Sciatic nerve (tissue), 2 donors: Measurements from ENCODE around the gene PRR18. TPM values are rescaled to one million over a fixed set of nuclear protein-coding genes. Genes with fewer than 3 reads are reported as not detected.

Experiments used
- ATAC-seq: fragments of 200-7000 bp; cut with Tn5 transposase; one replicate; pipeline ENCODE4 v1.9.1; 2020; ENCODE audit warnings: mild to moderate bottlenecking, moderate library complexity
- DNase-seq: peaks from one replicate; pipeline ENCODE4 v3.0.0-alpha.2; 2020; ENCODE audit warnings: low spot score
- intact Hi-C: fragments of 100-400 bp; cut with DNase I; formaldehyde crosslinking; loops from one replicate; pipeline ENCODE4 v1.14.2; 2022
- total RNA-seq: library from RNA; stranded (reverse); fragmentation: NEBNext Ultra II Directional; extraction: Animal tissue kit (Norgen Biotek cat#: 25700); gene quantifications from one replicate; pipeline ENCODE4 v1.2.1, GENCODE V29; 2021
- donor health status: DM: no; HTN: no; CAD: no.
- donor health status: DM: no; HTN: no; CAD: no.

The PRR18 gene
- total RNA-seq, 1 donor from 2014 or later = not detected

GRCh38 chr6:166282394-166283032 is 25.7 kb downstream of the PRR18 start:
- intact Hi-C loops = no loop called here
- no peak for ATAC-seq
- DNase-seq = no peak

DNA sequence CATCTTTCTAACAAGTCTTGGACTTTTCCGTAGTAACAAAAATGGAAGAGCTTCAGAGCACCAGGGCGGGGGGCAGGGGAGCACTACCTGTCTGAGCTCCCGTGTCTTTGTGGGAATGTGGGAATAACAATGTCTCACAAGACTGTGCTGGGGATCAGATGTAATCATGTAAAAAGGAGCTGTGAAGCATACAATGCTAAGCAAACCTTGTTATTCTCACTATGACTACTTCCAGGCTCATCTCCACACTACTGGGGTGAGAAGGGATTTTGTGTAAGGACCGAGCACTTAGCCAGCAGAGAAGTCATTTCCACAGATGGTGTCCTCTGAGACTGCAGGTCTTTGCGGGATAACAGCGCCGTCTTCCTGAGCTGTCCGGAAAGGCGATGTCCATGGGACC is 27.1 kb downstream of the PRR18 start:
- intact Hi-C loops = no loop called here
- no peak for ATAC-seq
- DNase-seq = no peak

DNA sequence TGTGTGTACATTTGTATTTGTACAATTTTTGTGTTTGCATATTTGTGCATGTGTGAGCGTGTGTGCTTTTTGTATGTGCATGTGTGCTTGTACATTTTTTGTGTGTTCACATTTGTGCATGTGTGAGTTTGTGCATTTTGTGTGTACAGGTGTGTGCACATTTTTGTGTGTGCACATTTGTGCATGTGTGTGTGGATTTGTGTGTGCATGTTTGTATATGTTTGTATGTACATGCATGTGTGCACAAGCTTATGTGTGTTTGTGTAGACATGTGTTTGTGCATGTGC is 28.9 kb downstream of the PRR18 start:
- intact Hi-C loops = loop anchor here (5.0 kb wide), 1 partner anchor 123 kb away; no protein-coding TSS in a partner anchor
- DNase-seq (no peak), ATAC-seq (no peak)

GRCh38 chr6:166278579-166279392 is 29.4 kb downstream of the PRR18 start:
- DNase-seq (no peak), ATAC-seq (no peak)
- intact Hi-C loops = loop anchor here (5.0 kb wide), 1 partner anchor 124 kb away; no protein-coding TSS in a partner anchor

- no peak for ATAC-seq
- intact Hi-C loops = loop anchor here (5.0 kb wide), 1 partner anchor 124 kb away; no protein-coding TSS in a partner anchor
Measured at GRCh38 chr6:166277892-166278578, 30.2 kb downstream of the PRR18 start.

GRCh38 chr6:166277018-166277417 is 31.2 kb downstream of the PRR18 start:
- intact Hi-C loops = loop anchor here (5.0 kb wide), 1 partner anchor 125 kb away; no protein-coding TSS in a partner anchor
- no peak for DNase-seq
- peak; percentile 50 for ATAC-seq

More at GRCh38 chr6:166277892-166278578, 30.2 kb downstream of the PRR18 start:
- no peak for DNase-seq

DNA sequence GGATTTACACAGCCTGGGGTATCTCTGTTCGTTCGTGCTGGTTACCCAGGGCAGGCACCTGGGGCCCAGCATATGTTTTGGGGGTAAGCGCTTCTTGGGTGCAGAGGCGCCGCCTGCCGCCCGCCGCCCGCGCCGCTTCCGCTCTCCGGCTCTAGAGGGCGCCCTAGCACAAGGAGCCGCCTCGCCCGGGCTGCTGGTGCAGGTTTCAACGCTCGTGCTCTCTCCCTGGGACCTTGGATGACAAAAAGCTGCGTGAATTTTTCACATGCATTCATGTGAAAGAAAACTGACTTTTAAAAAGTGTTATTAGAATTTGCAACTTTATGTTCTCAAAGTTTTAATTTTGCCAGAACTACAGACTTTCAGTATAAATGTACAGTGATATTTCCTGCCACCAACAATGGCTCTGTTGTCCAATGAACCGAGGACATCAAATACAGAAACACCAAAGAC is 32.5 kb downstream of the PRR18 start:
- DNase-seq (peak; percentile 81), ATAC-seq (peak; percentile 79)
- intact Hi-C loops = loop anchor here (5.0 kb wide), 1 partner anchor 127 kb away; no protein-coding TSS in a partner anchor

DNA sequence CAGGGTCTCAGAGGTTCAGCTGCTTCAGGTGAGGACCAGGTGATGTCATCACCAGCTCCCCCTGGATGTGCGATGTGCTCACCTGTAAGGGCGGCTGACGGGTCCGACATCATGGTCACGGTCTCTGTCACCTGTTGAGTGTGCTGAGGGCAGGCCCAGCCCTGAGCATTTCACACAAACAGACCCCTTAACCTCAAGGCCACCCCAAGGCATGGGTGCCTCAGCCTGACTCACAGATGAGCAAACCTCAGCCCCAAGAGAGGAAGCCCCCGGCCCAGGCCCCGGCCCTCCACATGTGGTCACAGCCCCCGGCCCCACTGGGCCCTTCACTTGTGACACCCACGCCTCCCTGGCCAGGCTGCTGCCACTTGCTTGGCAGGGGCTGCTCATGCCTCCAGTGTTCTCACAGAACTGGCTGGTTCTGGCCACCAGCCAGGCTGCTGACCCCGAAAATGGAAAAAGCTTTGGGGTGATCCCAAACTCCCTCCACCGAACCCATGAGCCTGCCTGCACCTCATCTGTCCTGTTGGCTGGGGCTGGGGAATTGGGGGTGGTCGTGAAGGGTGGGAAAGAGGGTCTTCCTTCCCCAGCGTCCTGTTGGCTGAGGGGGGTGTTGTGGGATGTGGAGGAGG is 33.3 kb downstream of the PRR18 start:
- DNase-seq (no peak), ATAC-seq (no peak)
- intact Hi-C loops = loop anchor here (5.0 kb wide), 1 partner anchor 127 kb away; no protein-coding TSS in a partner anchor

- no peak for DNase-seq
- intact Hi-C loops = no loop called here
- no peak for ATAC-seq
Measured at GRCh38 chr6:166274163-166274562, 34.0 kb downstream of the PRR18 start.

DNA sequence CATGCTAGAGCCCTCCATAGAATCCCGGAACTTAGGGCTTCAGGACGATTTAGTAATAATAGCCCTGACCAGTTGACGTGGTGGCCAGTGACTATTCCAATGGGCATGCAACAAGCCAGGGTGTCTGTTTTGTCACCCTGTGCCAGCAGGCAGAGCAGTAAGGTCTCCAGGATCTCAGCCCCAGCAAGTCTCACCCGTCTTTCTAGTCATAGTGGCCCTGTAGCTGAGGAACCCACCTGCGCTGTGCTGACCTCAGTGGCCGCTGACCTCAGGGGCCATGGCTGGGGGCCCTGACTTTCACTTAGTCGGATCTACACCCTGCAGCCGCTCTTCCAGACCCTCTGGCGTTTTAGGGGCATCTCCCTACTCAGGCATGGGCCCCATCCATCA is 36.8 kb downstream of the PRR18 start:
- no peak for ATAC-seq
- no peak for DNase-seq
- intact Hi-C loops = no loop called here

DNA sequence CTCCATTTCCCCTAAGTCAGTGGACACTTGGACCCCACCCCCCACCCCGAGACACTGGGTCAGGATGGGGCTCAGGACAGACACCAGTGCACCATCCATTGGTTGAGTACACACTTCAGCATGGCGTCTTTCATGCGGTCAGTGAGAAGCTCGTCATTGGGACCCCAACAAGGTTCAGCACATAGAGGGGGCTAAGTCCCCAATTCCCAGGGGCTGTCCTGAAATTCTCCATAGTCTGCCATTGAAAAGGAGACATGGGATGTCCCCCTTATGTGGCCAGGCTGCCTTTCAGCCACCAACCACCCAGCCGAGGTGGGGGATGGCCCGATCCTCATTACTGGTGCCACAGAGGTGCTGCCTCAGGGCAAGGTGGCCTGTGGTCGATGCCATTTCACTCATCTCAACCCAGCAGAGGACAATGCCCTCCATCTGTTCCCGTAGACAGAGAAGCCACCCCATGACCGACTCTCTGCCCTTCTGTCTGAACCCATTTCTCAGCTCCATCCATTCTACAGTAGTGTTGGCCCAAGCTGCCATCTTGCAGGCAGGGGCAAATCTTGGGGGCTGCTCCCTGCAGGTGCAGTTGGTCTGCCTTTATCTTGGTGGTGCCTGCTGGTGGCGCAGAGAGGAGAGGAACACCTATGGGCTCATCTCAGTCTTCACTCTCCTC is 37.4 kb downstream of the PRR18 start:
- intact Hi-C loops = no loop called here
- no peak for ATAC-seq

DNA sequence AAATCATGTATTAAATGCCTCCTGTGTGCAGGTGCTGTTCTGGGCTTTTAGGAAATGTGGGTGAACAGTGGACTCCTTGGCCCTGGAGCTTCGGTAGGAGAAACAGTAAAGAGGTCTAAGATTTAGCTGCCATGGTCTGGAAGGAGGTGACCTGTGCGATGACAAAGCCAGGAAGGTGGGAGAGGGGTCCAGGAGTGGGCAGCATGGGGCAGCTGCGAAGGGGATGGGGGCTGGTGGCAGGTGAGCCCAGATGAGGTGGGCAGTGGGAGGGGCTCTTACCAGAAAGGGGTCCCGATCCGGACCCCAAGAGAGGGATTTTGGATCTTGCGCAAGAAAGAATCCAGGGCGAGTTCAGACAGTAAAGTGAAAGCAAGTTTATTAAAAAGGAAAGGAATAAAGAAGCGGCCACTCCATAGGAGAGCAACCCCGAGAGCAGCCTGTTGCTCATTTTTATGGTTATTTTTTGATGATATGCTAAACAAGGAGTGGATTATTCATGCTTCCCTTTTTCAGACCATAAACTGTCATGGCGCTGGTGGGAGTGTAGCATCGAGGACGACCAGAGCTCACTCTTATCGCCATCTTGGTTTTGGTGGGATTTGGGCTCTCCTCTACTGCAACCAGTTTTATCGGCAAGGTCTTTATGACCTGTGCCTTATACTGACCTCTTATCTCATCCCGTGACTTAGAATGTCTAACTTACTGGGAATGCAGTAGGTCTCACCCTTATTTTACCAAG is 38.7 kb downstream of the PRR18 start:
- ATAC-seq (no peak), DNase-seq (no peak)
- intact Hi-C loops = no loop called here

More for the DNA sequence above, 37.4 kb downstream of the PRR18 start:
- no peak for DNase-seq

DNA sequence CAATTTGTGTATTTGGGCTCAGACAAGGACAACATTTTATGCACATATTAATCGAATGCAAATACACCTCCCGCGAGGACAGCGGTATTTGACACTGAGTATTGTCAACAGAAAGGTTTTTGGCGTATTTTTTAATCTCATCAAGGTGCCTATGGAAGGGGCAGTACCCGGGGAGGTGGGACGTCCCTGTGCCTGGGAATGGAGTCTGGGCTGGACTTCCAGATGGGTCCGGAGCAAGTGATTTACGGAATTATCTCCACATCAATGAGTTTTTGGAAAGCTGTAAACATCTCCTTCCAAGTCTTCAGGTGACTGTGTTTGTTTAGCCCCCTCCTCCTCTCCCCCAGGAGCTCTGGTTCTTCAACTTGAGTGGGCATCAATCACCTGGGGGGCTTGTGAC is 39.8 kb downstream of the PRR18 start:
- intact Hi-C loops = no loop called here
- DNase-seq (no peak), ATAC-seq (no peak)

- DNase-seq = no peak
- no peak for ATAC-seq
- intact Hi-C loops = no loop called here
Measured at GRCh38 chr6:166267526-166267925, 40.7 kb downstream of the PRR18 start.

DNA sequence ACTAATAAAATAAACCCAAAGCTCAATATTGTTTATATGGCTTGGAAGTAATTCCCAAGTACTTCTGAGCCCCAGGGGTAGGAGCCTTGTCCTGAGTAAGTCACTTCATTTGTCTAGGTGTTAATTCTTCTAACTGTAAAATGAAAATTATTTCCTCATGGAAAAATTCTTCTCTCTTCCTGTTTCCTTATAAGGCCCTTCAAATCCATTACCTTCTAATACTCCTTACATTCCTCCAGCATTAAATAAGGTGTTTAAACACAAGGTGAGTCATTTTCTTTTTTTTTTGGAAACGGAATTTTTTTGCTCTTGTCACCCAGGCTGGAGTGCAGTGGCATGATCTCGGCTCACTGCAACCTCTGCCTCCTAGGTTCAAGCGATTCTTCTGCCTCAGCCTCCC is 41.9 kb downstream of the PRR18 start:
- intact Hi-C loops = no loop called here
- ATAC-seq = no peak
- no peak for DNase-seq

GRCh38 chr6:166262743-166263515 is 45.3 kb downstream of the PRR18 start:
- intact Hi-C loops = no loop called here
- ATAC-seq (no peak), DNase-seq (no peak)

- DNase-seq (no peak), ATAC-seq (peak; percentile 78)
- intact Hi-C loops = no loop called here
Measured at GRCh38 chr6:166259296-166259977, 48.8 kb downstream of the PRR18 start.
